Large intestine (tissue), 3 donors: ENCODE measurements around the gene PARVG. TPM values are rescaled to one million over a fixed set of nuclear protein-coding genes. Genes with fewer than 3 reads are reported as not detected.
A peak's percentile ranks its signal among the peaks of the same experiment; 100 is the strongest.

Source experiments
- DNase-seq, 2 donors: peaks; one replicate each; pipeline versions ENCODE4 v3.0.0 to v3.0.0-alpha.2; 2013
- H3K27ac ChIP-seq: one replicate; pipeline ENCODE4 v1.5.1; 2013; ENCODE audit warnings: low read length
- H3K27me3 ChIP-seq: 2 replicates; pipeline ENCODE4 v1.6.1; 2013; ENCODE audit warnings: low read length; ENCODE audit not compliant: control insufficient read depth, insufficient read depth
- H3K36me3 ChIP-seq: 2 replicates; pipeline ENCODE4 v1.6.1; 2013; ENCODE audit warnings: low read length; ENCODE audit not compliant: control insufficient read depth, insufficient read depth
- H3K4me1 ChIP-seq: one replicate; pipeline ENCODE4 v1.6.1; 2013; ENCODE audit warnings: low read length; ENCODE audit not compliant: control insufficient read depth, insufficient read depth
- H3K4me3 ChIP-seq: one replicate; pipeline ENCODE4 v1.5.1; 2013; ENCODE audit warnings: low read length
- H3K9me3 ChIP-seq: one replicate; pipeline ENCODE4 v1.6.1; 2013; ENCODE audit warnings: mild to moderate bottlenecking, low read depth, low read length, moderate library complexity; ENCODE audit not compliant: control insufficient read depth
- WGBS: methylation state at CpG from one replicate; pipeline ENCODE4 v1.1.5; 2013; ENCODE audit warnings: low lambda C conversion rate; ENCODE audit not compliant: insufficient coverage; 5-methylcytosine and 5-hydroxymethylcytosine counted together
- polyA plus RNA-seq: library from polyadenylated mRNA; unstranded; fragments of 120-200 nt; gene quantifications from one replicate; pipeline ENCODE4 v1.2.1, GENCODE V29; 2013

The PARVG gene
- polyA plus RNA-seq, 1 donor, result 6.7 TPM

DNA sequence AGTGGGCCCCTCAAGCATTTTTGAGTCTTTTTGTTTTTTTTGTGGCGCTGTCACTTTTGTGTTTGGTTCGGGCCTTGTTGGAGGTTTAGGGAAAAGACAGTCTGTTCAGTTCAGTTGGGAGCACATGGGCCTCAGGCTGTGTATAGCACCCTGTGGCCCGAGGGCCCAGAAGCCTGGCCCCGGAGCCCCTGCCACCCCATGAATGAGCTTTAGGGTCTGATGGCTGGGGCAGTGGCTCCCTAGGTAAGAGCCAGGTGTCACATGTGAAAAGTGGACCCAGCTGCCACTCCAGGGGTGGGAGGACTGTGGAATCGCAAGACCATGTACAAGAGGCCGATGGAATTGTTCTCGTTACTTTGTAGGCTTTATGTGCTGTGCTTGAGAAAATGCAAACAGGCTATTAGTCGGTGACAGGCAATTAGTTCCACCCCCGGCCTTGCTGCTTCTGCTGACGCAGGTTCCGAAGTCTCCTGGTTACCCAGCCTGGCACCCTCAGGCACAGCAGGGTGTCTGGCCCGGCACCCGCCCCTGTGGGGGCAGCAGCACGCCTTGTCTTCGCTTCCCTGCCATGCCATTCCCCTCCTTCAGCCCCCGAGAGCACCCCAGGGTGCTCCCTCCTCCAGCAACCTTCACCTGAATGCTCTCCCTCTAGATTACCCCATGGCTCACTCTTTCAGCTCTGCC lies 38.2 kb upstream of the PARVG start:
- H3K27me3 ChIP-seq, result no peaks in the 10 kb centered on the region
- no peak for DNase-seq
- H3K36me3 ChIP-seq, result no peaks in the 10 kb centered on the region
- H3K27ac ChIP-seq, result peak overlapping the region; percentile 3
- peaks cover 3% of the 10 kb centered on the region for H3K9me3 ChIP-seq
- H3K4me3 ChIP-seq, result no peak overlapping the region
- no peaks in the 10 kb centered on the region for H3K4me1 ChIP-seq
- no CpG with 5 or more reads among the region's 16 CpGs for WGBS

GRCh38 chr22:44143105-44143474 lies 37.6 kb upstream of the PARVG start:
- Histone ChIP-seq H3K27me3 (no peaks in the 10 kb centered on the region), H3K27ac (no peak overlapping the region), H3K36me3 (no peaks in the 10 kb centered on the region), H3K4me3 (no peak overlapping the region), H3K9me3 (no peaks in the 10 kb centered on the region), H3K4me1 (no peaks in the 10 kb centered on the region)
- DNase-seq, result no peak
- WGBS, result no CpG with 5 or more reads among the region's 4 CpGs

DNA sequence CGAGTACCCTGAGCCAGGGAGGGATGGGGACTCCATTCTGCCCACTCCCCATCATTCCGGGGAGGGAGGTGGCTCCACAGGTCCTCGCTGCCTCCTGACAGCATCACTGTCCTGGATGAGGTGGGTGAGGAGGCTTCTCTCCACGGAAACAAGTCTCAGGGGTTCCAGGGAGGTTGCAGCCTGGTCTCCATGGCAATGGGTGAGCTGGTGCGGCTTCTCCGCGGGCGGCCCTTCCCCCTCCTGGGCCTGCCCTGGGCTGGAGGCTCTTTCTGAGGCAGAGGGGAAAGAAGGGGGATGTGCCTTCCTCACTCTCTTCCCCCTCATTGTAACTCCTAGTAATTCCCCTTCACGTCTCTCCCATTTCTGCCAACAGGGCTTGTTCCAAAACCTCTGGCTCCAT lies 37.1 kb upstream of the PARVG start:
- Histone ChIP-seq H3K27me3 (no peaks in the 10 kb centered on the region), H3K4me3 (no peak overlapping the region), H3K36me3 (no peaks in the 10 kb centered on the region), H3K27ac (no peak overlapping the region), H3K4me1 (no peaks in the 10 kb centered on the region), H3K9me3 (no peaks in the 10 kb centered on the region)
- DNase-seq, result no peak
- WGBS, result no CpG with 5 or more reads among the region's 9 CpGs

DNA sequence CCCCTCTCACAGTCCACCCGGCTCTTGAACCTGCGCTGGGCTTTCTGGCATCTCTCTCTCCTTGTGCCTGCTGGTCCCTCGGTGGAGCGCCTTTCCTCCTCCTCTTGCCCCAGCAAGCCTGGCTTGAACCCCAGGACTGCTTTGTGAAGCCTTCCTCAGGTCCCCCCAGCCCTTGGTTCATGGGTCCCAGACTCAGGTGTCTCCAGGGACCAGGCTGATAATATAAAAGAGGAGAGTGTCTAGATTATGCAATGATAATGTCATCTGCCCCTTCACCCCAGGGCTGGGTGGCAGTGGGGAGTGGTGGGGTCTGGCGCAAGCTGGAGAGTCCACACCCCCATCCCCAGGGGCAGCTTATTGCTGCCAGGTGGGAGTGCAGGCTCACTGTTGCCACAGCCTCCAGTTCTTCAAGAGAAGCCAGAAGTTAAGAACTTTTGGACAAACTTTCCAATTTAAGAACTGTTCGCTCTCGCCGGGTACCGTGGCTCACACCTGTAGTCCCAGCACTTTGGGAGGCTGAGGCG lies 36.6 kb upstream of the PARVG start:
- Histone ChIP-seq H3K9me3 (no peaks in the 10 kb centered on the region), H3K27ac (no peak overlapping the region), H3K36me3 (no peaks in the 10 kb centered on the region), H3K4me1 (no peaks in the 10 kb centered on the region), H3K27me3 (no peaks in the 10 kb centered on the region), H3K4me3 (no peak overlapping the region)
- no peak for DNase-seq
- WGBS, result no CpG with 5 or more reads among the region's 10 CpGs

DNA sequence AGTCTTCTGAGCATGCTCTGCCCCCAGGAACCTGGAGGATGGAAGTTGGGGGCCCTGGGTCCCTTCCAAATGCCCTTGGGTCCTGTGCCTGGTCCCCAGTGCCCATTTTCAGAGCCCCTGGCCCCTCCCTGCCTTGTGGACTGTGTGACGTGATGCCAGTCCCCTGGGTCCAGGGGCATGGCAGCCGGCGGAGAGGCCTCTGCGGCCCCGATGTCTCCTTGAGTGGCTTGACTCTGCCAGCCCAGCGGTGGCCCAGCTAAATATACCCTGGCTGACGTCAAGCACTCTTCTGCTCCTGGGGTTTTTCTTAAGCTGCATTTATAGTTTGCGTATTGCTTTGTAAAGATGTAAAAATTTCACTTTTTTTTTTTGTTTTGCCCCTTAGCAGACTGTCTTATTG lies 35.2 kb upstream of the PARVG start:
- no CpG with 5 or more reads among the region's 8 CpGs for WGBS
- H3K27me3 ChIP-seq, result no peaks in the 10 kb centered on the region
- H3K27ac ChIP-seq, result no peak overlapping the region
- no peak for DNase-seq
- no peaks in the 10 kb centered on the region for H3K4me1 ChIP-seq
- no peak overlapping the region for H3K4me3 ChIP-seq
- no peaks in the 10 kb centered on the region for H3K9me3 ChIP-seq
- H3K36me3 ChIP-seq, result no peaks in the 10 kb centered on the region

GRCh38 chr22:44146088-44146861 lies 34.5 kb upstream of the PARVG start:
- H3K36me3 ChIP-seq, result no peaks in the 10 kb centered on the region
- no peaks in the 10 kb centered on the region for H3K9me3 ChIP-seq
- no peaks in the 10 kb centered on the region for H3K4me1 ChIP-seq
- H3K27me3 ChIP-seq, result no peaks in the 10 kb centered on the region
- 96% methylated on average over 9 of the region's 33 CpGs for WGBS
- no peak for DNase-seq
- H3K4me3 ChIP-seq, result no peak overlapping the region
- H3K27ac ChIP-seq, result no peak overlapping the region

- Histone ChIP-seq H3K4me3 (no peak overlapping the region), H3K4me1 (no peaks in the 10 kb centered on the region), H3K27ac (no peak overlapping the region), H3K27me3 (no peaks in the 10 kb centered on the region), H3K36me3 (no peaks in the 10 kb centered on the region), H3K9me3 (no peaks in the 10 kb centered on the region)
- no peak for DNase-seq
- no CpG with 5 or more reads among the region's 12 CpGs for WGBS
Observed at GRCh38 chr22:44147008-44147645, 33.6 kb upstream of the PARVG start.

GRCh38 chr22:44147821-44148574 lies 32.7 kb upstream of the PARVG start:
- no peaks in the 10 kb centered on the region for H3K36me3 ChIP-seq
- no peak overlapping the region for H3K4me3 ChIP-seq
- H3K27me3 ChIP-seq, result no peaks in the 10 kb centered on the region
- WGBS, result 80% methylated on average over 1 of the region's 27 CpGs
- H3K9me3 ChIP-seq, result no peaks in the 10 kb centered on the region
- H3K4me1 ChIP-seq, result no peaks in the 10 kb centered on the region
- H3K27ac ChIP-seq, result peak overlapping the region; percentile 33
- DNase-seq, result peak in 1 of 2 donors; percentile 29

- no peaks in the 10 kb centered on the region for H3K36me3 ChIP-seq
- no peak overlapping the region for H3K4me3 ChIP-seq
- no peak overlapping the region for H3K27ac ChIP-seq
- H3K4me1 ChIP-seq, result no peaks in the 10 kb centered on the region
- H3K27me3 ChIP-seq, result no peaks in the 10 kb centered on the region
- WGBS, result no CpG with 5 or more reads among the region's 4 CpGs
- no peak for DNase-seq
- no peaks in the 10 kb centered on the region for H3K9me3 ChIP-seq
Observed at GRCh38 chr22:44151676-44152075, 29.0 kb upstream of the PARVG start.

DNA sequence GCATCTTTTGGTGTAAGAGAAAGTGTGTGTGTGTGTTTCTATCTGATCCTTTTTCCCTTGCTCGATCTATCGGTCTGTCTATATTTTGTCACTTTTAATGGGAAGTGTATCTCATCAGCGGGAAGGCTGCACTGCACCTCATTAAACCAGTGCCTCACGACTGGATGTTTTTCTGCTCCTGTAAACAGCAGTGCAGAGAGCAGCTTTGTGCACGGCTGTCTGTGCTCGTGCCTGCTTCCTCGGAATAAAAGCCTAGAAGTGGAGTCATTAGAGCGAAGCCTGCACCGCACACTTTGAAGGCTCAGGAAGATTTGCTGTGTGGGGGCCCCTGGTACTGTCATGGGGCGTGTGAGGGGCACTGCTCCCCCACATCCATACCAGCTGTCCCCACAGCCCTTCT lies 27.0 kb upstream of the PARVG start:
- H3K36me3 ChIP-seq, result no peaks in the 10 kb centered on the region
- H3K9me3 ChIP-seq, result no peaks in the 10 kb centered on the region
- H3K4me3 ChIP-seq, result no peak overlapping the region
- H3K27ac ChIP-seq, result no peak overlapping the region
- WGBS, result 100% methylated on average over 2 of the region's 10 CpGs
- no peaks in the 10 kb centered on the region for H3K27me3 ChIP-seq
- no peaks in the 10 kb centered on the region for H3K4me1 ChIP-seq
- DNase-seq, result no peak
